ENCODE measurements around the gene MRPL40.
"Not testable (repeated sequence)": the region's sequence is repeated elsewhere in the genome, so short reads cannot be mapped to it uniquely, and the experiment has no call there.

MRPL40 gene

GRCh38 chr22:19407649-19408606 is 24.4 kb upstream of the MRPL40 start:
- DNase-seq (ENCODE audit: low spot score) = no peak

- no peak for DNase-seq (ENCODE audit: low spot score)
These were observed 21.2 kb upstream of the MRPL40 start for GRCh38 chr22:19410941-19411689.

GRCh38 chr22:19411690-19412045 is 20.7 kb upstream of the MRPL40 start:
- DNase-seq (ENCODE audit: low spot score) = no peak

DNA sequence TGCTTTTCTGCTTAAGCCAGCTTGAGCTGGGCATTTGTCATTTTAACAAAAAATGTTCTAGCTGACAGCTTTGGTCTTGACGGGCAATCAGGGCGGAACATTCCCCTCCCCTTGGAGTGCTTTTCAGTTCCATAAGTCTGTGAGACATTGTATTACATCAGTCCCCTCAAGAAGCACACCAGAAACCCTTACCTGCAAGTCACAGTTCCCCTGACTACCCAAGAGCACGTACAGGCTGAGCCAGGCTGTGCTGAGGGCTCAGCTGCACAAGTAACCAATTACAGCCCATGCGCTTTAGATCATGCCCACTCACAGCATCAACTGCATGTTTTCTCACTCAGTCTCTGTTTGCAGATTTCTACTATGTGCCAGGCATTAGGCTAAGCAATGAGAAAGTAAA is 19.9 kb upstream of the MRPL40 start:
- DNase-seq (ENCODE audit: low spot score) = no peak

DNA sequence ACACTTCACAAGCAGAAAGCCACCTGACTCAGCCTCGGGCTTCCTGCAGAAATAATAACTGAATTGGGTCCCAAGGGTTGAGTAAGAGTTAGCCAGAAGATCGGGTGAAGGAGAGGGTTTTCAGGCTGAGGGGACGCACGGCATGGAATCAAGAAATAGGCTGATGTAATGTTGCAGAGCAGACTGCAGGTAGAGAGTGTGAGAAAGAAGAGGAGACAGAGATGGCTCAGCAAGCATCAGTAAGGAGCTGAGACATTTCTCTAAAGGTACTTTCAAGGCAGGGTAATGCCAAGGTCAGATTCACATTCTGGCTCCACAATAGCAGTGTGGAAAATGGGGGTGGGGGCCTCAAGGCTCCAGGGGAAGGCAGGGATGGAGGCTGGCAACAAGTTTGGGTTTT is 19.4 kb upstream of the MRPL40 start:
- DNase-seq (ENCODE audit: low spot score) = no peak

DNA sequence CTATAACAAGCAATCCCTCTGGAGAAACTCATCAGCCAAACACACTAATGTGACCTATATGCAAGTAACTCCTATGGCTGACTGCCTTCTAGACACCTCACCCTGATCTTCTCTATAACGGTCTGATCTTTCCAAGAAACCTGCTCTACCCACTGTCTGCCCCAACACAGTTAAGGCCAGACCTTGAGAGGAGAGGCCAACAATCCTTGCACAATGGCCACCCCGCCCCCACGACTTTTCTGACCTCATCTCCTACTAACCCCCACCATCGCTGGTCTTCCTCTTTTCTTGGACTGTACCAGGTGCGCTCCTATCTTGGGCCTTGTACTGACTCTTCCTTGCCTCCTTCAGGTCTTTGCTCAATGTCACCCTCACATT is 13.3 kb upstream of the MRPL40 start:
- no peak for DNase-seq (ENCODE audit: low spot score)

DNA sequence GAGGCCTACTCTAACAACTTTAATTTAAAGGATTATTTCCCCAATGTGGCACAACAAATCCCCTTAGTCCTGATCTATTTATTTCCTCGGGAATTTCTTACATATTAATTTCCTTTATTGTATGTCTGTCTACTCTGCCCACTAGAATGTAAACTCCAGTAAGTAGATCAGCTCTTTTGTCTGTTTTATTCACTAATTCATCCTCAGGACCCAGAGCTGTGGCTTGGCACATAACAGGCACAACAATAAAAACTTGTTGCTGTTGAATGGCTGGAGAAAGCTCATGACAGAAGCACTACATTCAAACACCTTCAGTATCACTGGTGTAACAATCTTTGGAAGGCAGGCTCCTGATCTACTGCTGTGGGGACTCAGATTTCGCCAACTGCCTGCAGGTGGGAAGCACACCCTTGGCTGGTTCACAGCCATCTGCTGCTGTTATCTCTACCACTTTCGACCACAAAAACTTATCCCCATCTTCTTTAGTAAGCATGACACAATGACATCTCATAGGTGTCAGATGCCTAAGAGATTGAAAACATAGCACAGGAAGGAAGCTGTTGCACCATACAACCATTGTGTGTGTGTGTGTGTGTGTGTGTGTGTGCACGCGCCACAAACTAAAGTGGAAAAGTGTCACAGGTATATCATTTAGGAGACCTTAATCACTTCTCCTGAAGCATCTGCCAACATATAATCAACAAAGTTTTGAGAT is 12.7 kb upstream of the MRPL40 start:
- DNase-seq (ENCODE audit: low spot score) = no peak

GRCh38 chr22:19420321-19420720 is 12.0 kb upstream of the MRPL40 start:
- no peak for DNase-seq (ENCODE audit: low spot score)

DNA sequence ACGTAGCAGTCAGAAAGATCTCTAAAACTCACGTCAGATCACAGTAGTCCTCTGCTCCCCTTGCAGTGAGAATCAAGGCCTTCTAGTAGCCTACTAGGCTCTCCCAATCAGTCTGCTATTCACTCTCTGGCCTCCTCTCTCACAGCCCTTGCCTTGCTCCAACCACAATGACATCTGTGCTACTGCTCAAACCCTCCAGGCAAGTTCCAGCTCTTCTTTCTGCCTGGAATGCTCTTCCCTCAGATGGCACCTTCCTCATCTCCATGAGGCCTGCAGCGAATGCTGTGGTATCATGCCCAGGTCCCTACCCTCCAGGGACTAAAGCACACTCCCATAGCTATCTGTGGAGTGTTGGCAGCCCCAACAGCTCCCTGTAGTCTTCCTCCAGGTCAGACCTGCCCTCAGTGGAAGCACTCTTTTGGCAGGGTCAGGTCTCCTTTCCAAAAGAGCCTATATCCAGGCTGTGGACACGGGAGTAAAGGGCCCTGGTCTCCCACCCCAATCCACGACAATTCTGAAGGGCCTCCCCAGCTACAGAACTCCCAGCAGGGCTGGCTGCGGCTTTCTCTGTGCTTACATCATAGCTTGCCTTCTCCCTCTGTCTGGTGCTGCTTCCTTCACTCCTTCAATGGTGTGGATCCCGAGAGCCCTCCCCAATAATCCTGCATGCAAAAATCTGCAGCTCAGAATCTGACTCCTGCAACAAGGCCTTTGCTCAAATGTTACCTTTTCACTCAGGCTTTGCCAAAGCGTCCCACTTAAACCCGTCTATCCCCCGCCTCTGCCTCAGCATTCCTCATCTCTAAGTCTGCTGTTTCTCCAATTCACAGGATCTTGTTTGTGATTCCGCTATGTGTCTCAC is 9.7 kb upstream of the MRPL40 start:
- no peak for DNase-seq (ENCODE audit: low spot score)

GRCh38 chr22:19424186-19424500 is 8.2 kb upstream of the MRPL40 start:
- DNase-seq (ENCODE audit: low spot score) = no peak

- no peak for DNase-seq (ENCODE audit: low spot score)
These were observed 2.1 kb upstream of the MRPL40 start for GRCh38 chr22:19429950-19430889.

GRCh38 chr22:19430890-19431541 is 1.3 kb upstream of the MRPL40 start:
- DNase-seq (ENCODE audit: low spot score) = peak; percentile 66

GRCh38 chr22:19431649-19432132 is 654 bp upstream of the MRPL40 start, which contains the start of gene HIRA:
HIRA (minus strand) TSS chr22:19431733; CDS start chr22:19431476, 257 bp downstream.
- peak; percentile 92 for DNase-seq (ENCODE audit: low spot score)

GRCh38 chr22:19434401-19434800 is 2.1 kb downstream of the MRPL40 start:
- DNase-seq (ENCODE audit: low spot score) = no peak

DNA sequence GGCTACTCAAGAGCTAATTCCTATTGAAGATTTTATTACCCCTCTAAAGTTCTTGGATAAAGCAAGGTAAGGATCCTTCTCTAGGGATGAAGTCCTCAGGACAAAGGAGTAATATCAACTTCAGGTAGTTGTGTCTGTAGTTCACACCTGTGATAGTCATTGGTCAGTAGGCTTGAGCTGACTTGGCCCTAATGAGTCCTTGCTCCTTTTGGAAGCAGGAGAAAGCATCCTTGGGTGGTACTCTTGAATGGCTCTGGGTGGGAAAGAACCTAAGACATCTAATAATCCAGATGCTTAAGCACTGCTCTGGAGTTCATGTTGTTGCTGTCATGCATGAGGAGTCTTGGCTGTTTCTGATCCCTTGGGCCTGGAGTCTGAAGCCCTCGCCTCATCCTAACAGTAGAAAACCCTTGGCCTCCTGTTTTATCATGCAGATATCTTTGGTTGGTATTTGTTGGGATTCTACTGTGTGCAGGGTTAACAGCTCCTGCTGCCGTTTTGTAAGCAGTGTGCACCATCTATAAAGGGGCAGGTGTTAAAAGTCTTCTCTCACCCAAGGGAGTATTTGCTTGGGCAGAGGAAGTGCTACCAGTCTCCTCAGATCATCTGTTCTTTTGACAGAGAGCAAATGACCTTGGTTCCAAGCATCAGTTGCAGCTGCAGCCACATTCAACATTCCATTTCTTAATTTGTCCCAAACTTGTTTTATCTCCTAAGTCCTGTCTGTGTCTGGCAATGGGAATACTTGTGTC is 2.7 kb downstream of the MRPL40 start:
- no peak for DNase-seq (ENCODE audit: low spot score)

GRCh38 chr22:19436444-19437161 is 4.3 kb downstream of the MRPL40 start:
- DNase-seq (ENCODE audit: low spot score) = not testable (repeated sequence)

GRCh38 chr22:19438298-19438697 is 6.0 kb downstream of the MRPL40 start:
- DNase-seq (ENCODE audit: low spot score) = no peak

GRCh38 chr22:19440411-19441195 is 8.3 kb downstream of the MRPL40 start:
- DNase-seq (ENCODE audit: low spot score) = no peak
